Measurements from ENCODE around the gene BICC1. TPM values are rescaled to one million over a fixed set of nuclear protein-coding genes. Genes with fewer than 3 reads are reported as not detected.

The BICC1 gene, protein sequence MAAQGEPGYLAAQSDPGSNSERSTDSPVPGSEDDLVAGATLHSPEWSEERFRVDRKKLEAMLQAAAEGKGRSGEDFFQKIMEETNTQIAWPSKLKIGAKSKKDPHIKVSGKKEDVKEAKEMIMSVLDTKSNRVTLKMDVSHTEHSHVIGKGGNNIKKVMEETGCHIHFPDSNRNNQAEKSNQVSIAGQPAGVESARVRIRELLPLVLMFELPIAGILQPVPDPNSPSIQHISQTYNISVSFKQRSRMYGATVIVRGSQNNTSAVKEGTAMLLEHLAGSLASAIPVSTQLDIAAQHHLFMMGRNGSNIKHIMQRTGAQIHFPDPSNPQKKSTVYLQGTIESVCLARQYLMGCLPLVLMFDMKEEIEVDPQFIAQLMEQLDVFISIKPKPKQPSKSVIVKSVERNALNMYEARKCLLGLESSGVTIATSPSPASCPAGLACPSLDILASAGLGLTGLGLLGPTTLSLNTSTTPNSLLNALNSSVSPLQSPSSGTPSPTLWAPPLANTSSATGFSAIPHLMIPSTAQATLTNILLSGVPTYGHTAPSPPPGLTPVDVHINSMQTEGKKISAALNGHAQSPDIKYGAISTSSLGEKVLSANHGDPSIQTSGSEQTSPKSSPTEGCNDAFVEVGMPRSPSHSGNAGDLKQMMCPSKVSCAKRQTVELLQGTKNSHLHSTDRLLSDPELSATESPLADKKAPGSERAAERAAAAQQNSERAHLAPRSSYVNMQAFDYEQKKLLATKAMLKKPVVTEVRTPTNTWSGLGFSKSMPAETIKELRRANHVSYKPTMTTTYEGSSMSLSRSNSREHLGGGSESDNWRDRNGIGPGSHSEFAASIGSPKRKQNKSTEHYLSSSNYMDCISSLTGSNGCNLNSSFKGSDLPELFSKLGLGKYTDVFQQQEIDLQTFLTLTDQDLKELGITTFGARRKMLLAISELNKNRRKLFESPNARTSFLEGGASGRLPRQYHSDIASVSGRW
- total RNA-seq = 0.13 and 0.16 TPM in 2 replicates

DNA sequence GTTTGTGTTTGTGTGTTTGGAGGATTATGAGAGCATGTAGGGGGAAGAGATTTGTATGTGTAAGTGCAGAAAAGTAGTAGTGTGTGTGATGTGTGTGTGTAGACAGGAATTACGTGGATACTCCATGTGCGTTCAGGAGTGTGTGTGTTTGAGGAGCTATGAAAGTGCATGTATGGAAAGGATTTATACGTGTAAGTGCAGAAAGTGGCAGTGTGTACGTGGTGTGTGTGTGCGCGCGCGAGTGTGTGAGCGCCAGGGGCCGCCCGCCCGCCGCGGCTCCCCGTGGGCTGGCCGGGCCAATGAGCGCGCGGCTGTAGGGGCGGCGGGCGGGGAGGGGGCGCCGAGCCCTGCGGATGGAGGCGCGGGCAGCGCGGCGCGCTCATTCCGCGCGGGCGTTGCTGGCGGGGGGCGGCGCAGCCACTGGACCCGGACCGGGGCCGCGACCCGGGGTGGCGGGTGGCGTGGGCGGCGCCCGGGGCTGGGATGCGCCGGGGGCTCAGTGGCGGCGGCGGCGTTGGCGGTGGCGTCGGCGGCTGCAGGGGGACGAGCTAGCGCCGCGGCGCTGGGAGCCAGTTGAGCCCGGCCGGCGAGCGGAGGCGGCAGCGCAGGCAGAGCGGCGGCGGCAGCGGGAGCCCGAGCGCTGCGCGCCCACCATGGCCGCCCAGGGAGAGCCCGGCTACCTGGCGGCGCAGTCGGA lies at the start of gene BICC1:
TSS of gene BICC1 (plus strand) at position 382 of the 697 bp plus-strand sequence. CDS start at position 654, 272 bp downstream.

Other genes starting within 250 kb of the BICC1 start
- gene IPMK, start 245.0 kb upstream of the BICC1 start, total RNA-seq = 5.7 and 6.7 TPM in 2 replicates
- gene CISD1, start 243.7 kb upstream of the BICC1 start, total RNA-seq = 14.2 and 37.8 TPM in 2 replicates
- 5.5 and 12.3 TPM in 2 replicates for gene UBE2D1, start 177.9 kb upstream of the BICC1 start, total RNA-seq
- gene TFAM, start 127.5 kb upstream of the BICC1 start, total RNA-seq = 29.5 and 55.8 TPM in 2 replicates